ENCODE measurements around the gene RPL31.

The RPL31 gene

GRCh38 chr2:100964681-100965169 is 37.4 kb upstream of the RPL31 start:
- H3K4me1 ChIP-seq (ENCODE audit: low read depth, poor library complexity, severe bottlenecking): no peaks in the 10 kb centered on the region
- no peaks in the 10 kb centered on the region for H3K27me3 ChIP-seq (ENCODE audit: insufficient read depth, low read depth)
- H4K20me1 ChIP-seq (ENCODE audit: insufficient read depth): no peaks in the 10 kb centered on the region
- H2AFZ ChIP-seq (ENCODE audit: low read depth): no peak overlapping the region
- H3K4me3 ChIP-seq (IDR thresholded peaks at IDR 0.05; ENCODE audit: insufficient read depth, low read depth, low read length): no peak overlapping the region
- H3K79me2 ChIP-seq (ENCODE audit: insufficient read depth, low read depth): no peaks in the 10 kb centered on the region
- H3K36me3 ChIP-seq (ENCODE audit: insufficient read depth): no peaks in the 10 kb centered on the region
- no peak overlapping the region for H3K9ac ChIP-seq
- H3K27ac ChIP-seq: no peak overlapping the region
- H3K4me2 ChIP-seq: no peak overlapping the region
- TF ChIP-seq CTCF (conservative IDR thresholded peaks at IDR 0.05; ENCODE audit: low read depth, low read length): no peak

- Histone ChIP-seq H3K79me2 (ENCODE audit: insufficient read depth, low read depth) (no peaks in the 10 kb centered on the region), H3K4me1 (ENCODE audit: low read depth, poor library complexity, severe bottlenecking) (no peaks in the 10 kb centered on the region), H3K36me3 (ENCODE audit: insufficient read depth) (no peaks in the 10 kb centered on the region), H3K4me3 (IDR thresholded peaks at IDR 0.05; ENCODE audit: insufficient read depth, low read depth, low read length) (no peak overlapping the region), H2AFZ (ENCODE audit: low read depth) (no peak overlapping the region), H3K27me3 (ENCODE audit: insufficient read depth, low read depth) (no peaks in the 10 kb centered on the region), H4K20me1 (ENCODE audit: insufficient read depth) (no peaks in the 10 kb centered on the region), H3K4me2 (no peak overlapping the region), H3K27ac (no peak overlapping the region), H3K9ac (no peak overlapping the region)
- TF ChIP-seq CTCF (conservative IDR thresholded peaks at IDR 0.05; ENCODE audit: low read depth, low read length): no peak
Measured at GRCh38 chr2:100965596-100965995, 36.5 kb upstream of the RPL31 start.

GRCh38 chr2:100967716-100968115 is 34.4 kb upstream of the RPL31 start:
- Histone ChIP-seq H3K4me3 (IDR thresholded peaks at IDR 0.05; ENCODE audit: insufficient read depth, low read depth, low read length) (no peak overlapping the region), H3K4me1 (ENCODE audit: low read depth, poor library complexity, severe bottlenecking) (no peaks in the 10 kb centered on the region), H3K79me2 (ENCODE audit: insufficient read depth, low read depth) (no peaks in the 10 kb centered on the region), H3K4me2 (no peak overlapping the region), H3K27ac (no peak overlapping the region), H3K9ac (no peak overlapping the region), H3K27me3 (ENCODE audit: insufficient read depth, low read depth) (no peaks in the 10 kb centered on the region), H4K20me1 (ENCODE audit: insufficient read depth) (no peaks in the 10 kb centered on the region), H3K36me3 (ENCODE audit: insufficient read depth) (no peaks in the 10 kb centered on the region), H2AFZ (ENCODE audit: low read depth) (no peak overlapping the region)
- TF ChIP-seq CTCF (conservative IDR thresholded peaks at IDR 0.05; ENCODE audit: low read depth, low read length): no peak

GRCh38 chr2:100968146-100969145 is 33.6 kb upstream of the RPL31 start:
- Histone ChIP-seq H3K4me1 (ENCODE audit: low read depth, poor library complexity, severe bottlenecking) (no peaks in the 10 kb centered on the region), H2AFZ (ENCODE audit: low read depth) (no peak overlapping the region), H3K27me3 (ENCODE audit: insufficient read depth, low read depth) (no peaks in the 10 kb centered on the region), H3K79me2 (ENCODE audit: insufficient read depth, low read depth) (no peaks in the 10 kb centered on the region), H3K9ac (no peak overlapping the region), H3K4me3 (IDR thresholded peaks at IDR 0.05; ENCODE audit: insufficient read depth, low read depth, low read length) (no peak overlapping the region), H3K4me2 (no peak overlapping the region), H4K20me1 (ENCODE audit: insufficient read depth) (no peaks in the 10 kb centered on the region), H3K27ac (no peak overlapping the region), H3K36me3 (ENCODE audit: insufficient read depth) (no peaks in the 10 kb centered on the region)
- no peak for TF ChIP-seq CTCF (conservative IDR thresholded peaks at IDR 0.05; ENCODE audit: low read depth, low read length)

Data from KMS-11 (cell line).